ENCODE data around the gene CLCF1. TPM values are rescaled to one million over a fixed set of nuclear protein-coding genes. Genes with fewer than 3 reads are reported as not detected.

Gene CLCF1
- total and polyA plus RNA-seq, 2 of the 13 experiments (the other 11 are each of a cell fraction or from before 2014, with no cell fraction given) = 0.49 to 0.78 TPM

DNA sequence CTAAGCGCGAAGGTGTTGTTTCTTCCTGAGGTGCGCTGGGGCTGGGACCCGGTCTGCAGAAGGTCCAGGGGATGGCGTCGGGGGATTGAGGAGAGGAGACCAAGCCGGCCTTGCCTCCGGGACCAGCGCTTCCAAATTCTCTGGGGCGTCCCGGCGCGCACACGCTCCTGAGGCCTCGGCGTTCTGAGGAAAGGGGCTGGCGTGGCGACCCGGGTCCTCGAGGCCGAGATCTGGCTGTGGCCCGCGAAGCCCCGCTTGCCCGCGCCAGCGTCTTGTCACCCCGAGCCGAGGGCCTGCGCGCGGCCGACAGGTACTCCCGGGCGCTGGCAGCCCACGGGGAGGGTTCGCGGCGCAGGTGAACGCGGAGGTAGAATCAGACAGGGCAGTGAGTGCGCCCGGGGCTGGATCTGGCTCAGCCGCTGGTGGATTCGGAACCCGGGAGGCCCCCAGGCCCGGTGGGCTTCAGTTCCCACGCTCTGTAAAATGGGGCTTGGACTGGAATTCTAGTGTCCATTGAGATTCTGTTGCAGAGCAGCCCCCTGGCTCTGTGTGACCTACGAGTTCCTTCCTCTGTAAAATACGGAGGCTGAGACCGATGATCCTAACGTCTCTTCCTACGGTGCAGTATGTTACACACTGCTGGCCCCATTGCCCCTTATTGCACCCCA lies 55.4 kb downstream of the CLCF1 start (continued):
- TF ChIP-seq, protein P1, sequence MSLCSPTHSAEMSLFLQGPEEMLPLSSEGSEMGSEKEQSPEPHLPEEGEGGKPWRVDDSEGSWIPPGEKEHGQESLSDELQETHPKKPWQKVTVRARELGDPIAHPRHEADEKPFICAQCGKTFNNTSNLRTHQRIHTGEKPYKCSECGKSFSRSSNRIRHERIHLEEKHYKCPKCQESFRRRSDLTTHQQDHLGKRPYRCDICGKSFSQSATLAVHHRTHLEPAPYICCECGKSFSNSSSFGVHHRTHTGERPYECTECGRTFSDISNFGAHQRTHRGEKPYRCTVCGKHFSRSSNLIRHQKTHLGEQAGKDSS (CRISPR knock-in tag; IDR thresholded peaks at IDR 0.05; ENCODE audit: borderline replicate concordance, low read depth) = no peak; the same call in 1 of the 2 replicates
- TF ChIP-seq HDAC1 (CRISPR knock-in tag; IDR thresholded peaks at IDR 0.05) (peak; percentile 64), ZNF644 (CRISPR knock-in tag; IDR thresholded peaks at IDR 0.05; ENCODE audit: low read depth) (no peak), ZBTB38 (CRISPR knock-in tag; IDR thresholded peaks at IDR 0.05) (peak; percentile 42), ZNF446 (CRISPR knock-in tag; IDR thresholded peaks at IDR 0.05) (peak; percentile 74; the same call in 1 of the 2 replicates), ZNF367 (CRISPR knock-in tag; IDR thresholded peaks at IDR 0.05; ENCODE audit: borderline replicate concordance) (peak; percentile 70; the same call in 1 of the 2 replicates), ZNF570 (CRISPR knock-in tag; IDR thresholded peaks at IDR 0.05; ENCODE audit: borderline replicate concordance) (0 out of 2 replicates have a peak, but pooled peaks have one; percentile 73), ZNF709 (CRISPR knock-in tag; IDR thresholded peaks at IDR 0.05) (peak; percentile 63), IKZF4 (CRISPR knock-in tag; IDR thresholded peaks at IDR 0.05; ENCODE audit: borderline replicate concordance, low read depth, not compliant biosample characterization) (no peak), ZNF737 (CRISPR knock-in tag; IDR thresholded peaks at IDR 0.05; ENCODE audit: borderline replicate concordance) (peak; percentile 38; the same call in 1 of the 2 replicates), PHF8 (CRISPR knock-in tag; IDR thresholded peaks at IDR 0.05) (peak; percentile 63; the same call in 1 of the 2 replicates), GFI1 (CRISPR knock-in tag; IDR thresholded peaks at IDR 0.05; ENCODE audit: borderline replicate concordance) (peak; percentile 43; the same call in 1 of the 2 replicates), ZFP90 (CRISPR knock-in tag; IDR thresholded peaks at IDR 0.05; ENCODE audit: borderline replicate concordance) (no peak), SATB2 (CRISPR knock-in tag; IDR thresholded peaks at IDR 0.05) (0 out of 2 replicates have a peak, but pooled peaks have one; percentile 66), ETV6 (CRISPR knock-in tag; conservative IDR thresholded peaks at IDR 0.05) (0 out of 2 replicates have a peak, but pooled peaks have one; percentile 8), ZNF572 (CRISPR knock-in tag; IDR thresholded peaks at IDR 0.05) (0 out of 2 replicates have a peak, but pooled peaks have one; percentile 56), ASH2L (IDR thresholded peaks at IDR 0.05; ENCODE audit: insufficient read length, low read depth, low read length) (peak; percentile 25), ZNF264 (CRISPR knock-in tag; IDR thresholded peaks at IDR 0.05) (no peak)
- TF ChIP-seq, protein P2, sequence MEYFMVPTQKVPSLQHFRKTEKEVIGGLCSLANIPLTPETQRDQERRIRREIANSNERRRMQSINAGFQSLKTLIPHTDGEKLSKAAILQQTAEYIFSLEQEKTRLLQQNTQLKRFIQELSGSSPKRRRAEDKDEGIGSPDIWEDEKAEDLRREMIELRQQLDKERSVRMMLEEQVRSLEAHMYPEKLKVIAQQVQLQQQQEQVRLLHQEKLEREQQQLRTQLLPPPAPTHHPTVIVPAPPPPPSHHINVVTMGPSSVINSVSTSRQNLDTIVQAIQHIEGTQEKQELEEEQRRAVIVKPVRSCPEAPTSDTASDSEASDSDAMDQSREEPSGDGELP (IDR thresholded peaks at IDR 0.05; ENCODE audit: borderline replicate concordance, low read depth) = no peak
- TF ChIP-seq, protein P3, sequence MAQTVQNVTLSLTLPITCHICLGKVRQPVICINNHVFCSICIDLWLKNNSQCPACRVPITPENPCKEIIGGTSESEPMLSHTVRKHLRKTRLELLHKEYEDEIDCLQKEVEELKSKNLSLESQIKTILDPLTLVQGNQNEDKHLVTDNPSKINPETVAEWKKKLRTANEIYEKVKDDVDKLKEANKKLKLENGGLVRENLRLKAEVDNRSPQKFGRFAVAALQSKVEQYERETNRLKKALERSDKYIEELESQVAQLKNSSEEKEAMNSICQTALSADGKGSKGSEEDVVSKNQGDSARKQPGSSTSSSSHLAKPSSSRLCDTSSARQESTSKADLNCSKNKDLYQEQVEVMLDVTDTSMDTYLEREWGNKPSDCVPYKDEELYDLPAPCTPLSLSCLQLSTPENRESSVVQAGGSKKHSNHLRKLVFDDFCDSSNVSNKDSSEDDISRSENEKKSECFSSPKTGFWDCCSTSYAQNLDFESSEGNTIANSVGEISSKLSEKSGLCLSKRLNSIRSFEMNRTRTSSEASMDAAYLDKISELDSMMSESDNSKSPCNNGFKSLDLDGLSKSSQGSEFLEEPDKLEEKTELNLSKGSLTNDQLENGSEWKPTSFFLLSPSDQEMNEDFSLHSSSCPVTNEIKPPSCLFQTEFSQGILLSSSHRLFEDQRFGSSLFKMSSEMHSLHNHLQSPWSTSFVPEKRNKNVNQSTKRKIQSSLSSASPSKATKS (CRISPR knock-in tag; IDR thresholded peaks at IDR 0.05) = peak; percentile 82; the same call in 1 of the 2 replicates
- TF ChIP-seq, protein P4, sequence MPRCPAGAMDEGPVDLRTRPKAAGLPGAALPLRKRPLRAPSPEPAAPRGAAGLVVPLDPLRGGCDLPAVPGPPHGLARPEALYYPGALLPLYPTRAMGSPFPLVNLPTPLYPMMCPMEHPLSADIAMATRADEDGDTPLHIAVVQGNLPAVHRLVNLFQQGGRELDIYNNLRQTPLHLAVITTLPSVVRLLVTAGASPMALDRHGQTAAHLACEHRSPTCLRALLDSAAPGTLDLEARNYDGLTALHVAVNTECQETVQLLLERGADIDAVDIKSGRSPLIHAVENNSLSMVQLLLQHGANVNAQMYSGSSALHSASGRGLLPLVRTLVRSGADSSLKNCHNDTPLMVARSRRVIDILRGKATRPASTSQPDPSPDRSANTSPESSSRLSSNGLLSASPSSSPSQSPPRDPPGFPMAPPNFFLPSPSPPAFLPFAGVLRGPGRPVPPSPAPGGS (CRISPR knock-in tag; IDR thresholded peaks at IDR 0.05) = peak; percentile 48; the same call in 1 of the 2 replicates

Measured in HepG2 (cell line).